GM12892 (cell line): Measurements from ENCODE around the gene SRR. TPM values are rescaled to one million over a fixed set of nuclear protein-coding genes. Genes with fewer than 3 reads are reported as not detected.
"Not testable (repeated sequence)": the region's sequence is repeated elsewhere in the genome, so short reads cannot be mapped to it uniquely, and the experiment has no call there.

ENCODE experiments used
- DNase-seq: peaks from one replicate; pipeline ENCODE4 v3.0.0; 2011; ENCODE audit not compliant: insufficient read length
- FAIRE-seq: peaks from 2 replicates; lab custom pipeline; 2011; peaks lifted over from hg19 to GRCh38; lab: Jason Lieb, UNC
- POLR2A ChIP-seq: IDR thresholded peaks from 2 replicates; pipeline ENCODE4 v1.6.1; 2011; ENCODE audit warnings: low read depth, low read length, control low read depth
- POLR2AphosphoS5 ChIP-seq: IDR thresholded peaks from 2 replicates; pipeline ENCODE4 v1.6.1; 2011; ENCODE audit warnings: low read depth, low read length, control low read depth
- TAF1 ChIP-seq: IDR thresholded peaks from 2 replicates; pipeline ENCODE4 v1.6.1; 2011; ENCODE audit warnings: low read depth, mild to moderate bottlenecking, control low read depth, low read length, borderline replicate concordance
- polyA plus RNA-seq: library from polyadenylated mRNA; unstranded; fragments of >200 nt; gene quantifications from one replicate; pipeline ENCODE4 v1.2.1, GENCODE V29; 2012; ENCODE audit warnings: missing spikeins, inconsistent platforms; ENCODE audit not compliant: missing spikeins

The SRR gene
- polyA plus RNA-seq = 11.1 TPM

- TF ChIP-seq TAF1 = 0 out of 2 replicates have a peak, but pooled peaks have one; percentile 62
- TF ChIP-seq POLR2AphosphoS5 = peak; percentile 78
- peak; percentile 89 for TF ChIP-seq POLR2A
- DNase-seq (peak; percentile 98), FAIRE-seq (peak; percentile 96)
These were observed at the start of gene SRR, which contains the start of gene SMG6 for GRCh38 chr17:2303204-2304188. TSS of gene SRR (plus strand) at chr17:2303950. CDS start at chr17:2315561, 11,611 bp downstream. TSS of gene SMG6 (minus strand) at chr17:2303785. CDS start at chr17:2303720, 65 bp downstream.

- FAIRE-seq = peak; percentile 65
- not testable (repeated sequence) for DNase-seq
These were observed 44.9 kb upstream of the SRR start for GRCh38 chr17:2258830-2259229.

GRCh38 chr17:2259769-2260536 lies 43.8 kb upstream of the SRR start:
- FAIRE-seq = peak; percentile 98

GRCh38 chr17:2262135-2262587 lies 41.6 kb upstream of the SRR start:
- TF ChIP-seq TAF1 (no peak), POLR2A (no peak), POLR2AphosphoS5 (no peak)
- no peak for FAIRE-seq
- DNase-seq = no peak

More at GRCh38 chr17:2259769-2260536, 43.8 kb upstream of the SRR start:
- peak; percentile 44 for DNase-seq
- TF ChIP-seq POLR2AphosphoS5 (peak; percentile 64; the same call in 1 of the 2 replicates), POLR2A (peak; percentile 43; the same call in 1 of the 2 replicates), TAF1 (no peak; the same call in 1 of the 2 replicates)

- no peak for TF ChIP-seq POLR2A
- TF ChIP-seq TAF1 = no peak
- no peak for TF ChIP-seq POLR2AphosphoS5
- FAIRE-seq = no peak
- DNase-seq = no peak
These were observed 40.3 kb upstream of the SRR start for GRCh38 chr17:2263183-2264066.

GRCh38 chr17:2264067-2264860 lies 39.5 kb upstream of the SRR start:
- DNase-seq (no peak), FAIRE-seq (no peak)

GRCh38 chr17:2265166-2265565 lies 38.6 kb upstream of the SRR start:
- FAIRE-seq = not testable (repeated sequence)

More at GRCh38 chr17:2264067-2264860, 39.5 kb upstream of the SRR start:
- TF ChIP-seq POLR2A (no peak), TAF1 (no peak), POLR2AphosphoS5 (no peak)

GRCh38 chr17:2266045-2266864 lies 37.5 kb upstream of the SRR start:
- DNase-seq (no peak), FAIRE-seq (no peak)
- TF ChIP-seq POLR2AphosphoS5 = no peak; the same call in 1 of the 2 replicates
- TF ChIP-seq TAF1 = no peak

More at GRCh38 chr17:2265166-2265565, 38.6 kb upstream of the SRR start:
- DNase-seq = not testable (repeated sequence)

- DNase-seq (no peak), FAIRE-seq (no peak)
- no peak for TF ChIP-seq TAF1
- TF ChIP-seq POLR2AphosphoS5 = no peak; the same call in 1 of the 2 replicates
- TF ChIP-seq POLR2A = no peak
These were observed 36.9 kb upstream of the SRR start for GRCh38 chr17:2266865-2267228.

- no peak for TF ChIP-seq POLR2AphosphoS5
- TF ChIP-seq TAF1 = no peak
- DNase-seq = no peak
- no peak for FAIRE-seq
These were observed 36.4 kb upstream of the SRR start for GRCh38 chr17:2267354-2267753.
